ENCODE results near the gene CFAP61. TPM values are rescaled to one million over a fixed set of nuclear protein-coding genes. Genes with fewer than 3 reads are reported as not detected.

Gene CFAP61
- total and polyA plus RNA-seq, 11 donors, result 12.1 to 102 (median 41.8) TPM

GRCh38 chr20:20409331-20409730 is 357.0 kb downstream of the CFAP61 start:
- 92 to 99% (median 98%) methylated on average over 4 of the region's 4 CpGs for WGBS, 4 donors
- H3K4me1 ChIP-seq, result peaks cover 0 to 23% (median 7%) of the 10 kb centered on the region in 12 donors
- H3K27ac ChIP-seq, result no peak overlapping the region
- no peaks in the 10 kb centered on the region for H3K27me3 ChIP-seq
- H3K4me3 ChIP-seq, result no peak overlapping the region
- DNase-seq, result no peak
- peaks cover 0 to 16% (median 2%) of the 10 kb centered on the region in 9 donors for H3K36me3 ChIP-seq
- intact Hi-C loops (cut with DNase I), result no loop called here
- ATAC-seq, result no peak
- no peak for TF ChIP-seq POLR2A (IDR thresholded peaks at IDR 0.05)
- no peak for TF ChIP-seq CTCF (IDR thresholded peaks at IDR 0.05)
- H3K9me3 ChIP-seq, result no peaks in the 10 kb centered on the region

Other genes with a start within 250 kb of the CFAP61 start
- 10 to 100 TPM; 36.0 to 79.8 (median 59.1) TPM for gene NAA20, start 35.2 kb upstream of the CFAP61 start, total RNA-seq
- 100 to 1,000 TPM; 108 to 130 TPM for gene NAA20, start 35.2 kb upstream of the CFAP61 start, polyA plus RNA-seq
- gene CRNKL1, start 66 bp upstream of the CFAP61 start, total RNA-seq, result 10 to 100 TPM; 13.4 to 21.5 (median 17.5) TPM
- 10 to 100 TPM; 11.4 to 12.7 TPM for gene CRNKL1, start 66 bp upstream of the CFAP61 start, polyA plus RNA-seq

Data from heart left ventricle (tissue), 16 donors.